Measurements from ENCODE around the gene LMO1.
A peak's percentile ranks its signal among the peaks of the same experiment; 100 is the strongest.

The LMO1 gene

GRCh38 chr11:8267280-8267679, 3.6 kb upstream of the LMO1 start:
- TF ChIP-seq CTCF (IDR thresholded peaks at IDR 0.05; ENCODE audit: borderline replicate concordance, control extremely low read depth, extremely low read depth, insufficient read depth, missing control alignments) = no peak
- DNase-seq (ENCODE audit: low spot score) = no peak
- in situ Hi-C loops (cut with MboI; ENCODE audit: low sequenced_read_pairs, unreplicated experiment) = no loop called here

GRCh38 chr11:8266246-8267241, 2.9 kb upstream of the LMO1 start:
- DNase-seq (ENCODE audit: low spot score) = no peak
- in situ Hi-C loops (cut with MboI; ENCODE audit: low sequenced_read_pairs, unreplicated experiment) = no loop called here
- TF ChIP-seq CTCF (IDR thresholded peaks at IDR 0.05; ENCODE audit: borderline replicate concordance, control extremely low read depth, extremely low read depth, insufficient read depth, missing control alignments) = no peak

GRCh38 chr11:8265681-8266241, 2.1 kb upstream of the LMO1 start:
- TF ChIP-seq CTCF (IDR thresholded peaks at IDR 0.05; ENCODE audit: borderline replicate concordance, control extremely low read depth, extremely low read depth, insufficient read depth, missing control alignments) = no peak
- no peak for DNase-seq (ENCODE audit: low spot score)
- in situ Hi-C loops (cut with MboI; ENCODE audit: low sequenced_read_pairs, unreplicated experiment) = no loop called here

- no peak for DNase-seq (ENCODE audit: low spot score)
- no peak for TF ChIP-seq CTCF (IDR thresholded peaks at IDR 0.05; ENCODE audit: borderline replicate concordance, control extremely low read depth, extremely low read depth, insufficient read depth, missing control alignments)
- in situ Hi-C loops (cut with MboI; ENCODE audit: low sequenced_read_pairs, unreplicated experiment) = no loop called here
These were observed 439 bp downstream of the LMO1 start for GRCh38 chr11:8263109-8263768.

GRCh38 chr11:8262552-8263108, 1.0 kb downstream of the LMO1 start:
- TF ChIP-seq CTCF (IDR thresholded peaks at IDR 0.05; ENCODE audit: borderline replicate concordance, control extremely low read depth, extremely low read depth, insufficient read depth, missing control alignments) = no peak
- DNase-seq (ENCODE audit: low spot score) = peak; percentile 63
- in situ Hi-C loops (cut with MboI; ENCODE audit: low sequenced_read_pairs, unreplicated experiment) = no loop called here

- no peak for TF ChIP-seq CTCF (IDR thresholded peaks at IDR 0.05; ENCODE audit: borderline replicate concordance, control extremely low read depth, extremely low read depth, insufficient read depth, missing control alignments)
- DNase-seq (ENCODE audit: low spot score) = no peak
- in situ Hi-C loops (cut with MboI; ENCODE audit: low sequenced_read_pairs, unreplicated experiment) = no loop called here
These were observed 1.6 kb downstream of the LMO1 start for GRCh38 chr11:8261921-8262551.
